Measurements from ENCODE around the gene BTBD19. TPM values are rescaled to one million over a fixed set of nuclear protein-coding genes. Genes with fewer than 3 reads are reported as not detected.
A peak's percentile ranks its signal among the peaks of the same experiment; 100 is the strongest.
"Not testable (repeated sequence)": the region's sequence is repeated elsewhere in the genome, so short reads cannot be mapped to it uniquely, and the experiment has no call there.

Gene BTBD19
- total RNA-seq, 4 donors from 2014 or later, result 2.6 to 7.4 (median 3.5) TPM

- Histone ChIP-seq H3K27me3 (no peaks in the 10 kb centered on the region), H3K27ac (peak within 1 kb of the TSS; percentile 94 to 98 (median 96)), H3K9me3 (no peaks in the 10 kb centered on the region), H3K36me3 (peaks cover 0 to 34% (median 0%) of the 10 kb centered on the region in 3 donors), H3K4me3 (peak within 1 kb of the TSS in 2 of 4 donors; percentile 15 to 30), H3K4me1 (peaks cover 13 to 62% (median 58%) of the 10 kb centered on the region in 4 donors)
- TF ChIP-seq, protein P1, sequence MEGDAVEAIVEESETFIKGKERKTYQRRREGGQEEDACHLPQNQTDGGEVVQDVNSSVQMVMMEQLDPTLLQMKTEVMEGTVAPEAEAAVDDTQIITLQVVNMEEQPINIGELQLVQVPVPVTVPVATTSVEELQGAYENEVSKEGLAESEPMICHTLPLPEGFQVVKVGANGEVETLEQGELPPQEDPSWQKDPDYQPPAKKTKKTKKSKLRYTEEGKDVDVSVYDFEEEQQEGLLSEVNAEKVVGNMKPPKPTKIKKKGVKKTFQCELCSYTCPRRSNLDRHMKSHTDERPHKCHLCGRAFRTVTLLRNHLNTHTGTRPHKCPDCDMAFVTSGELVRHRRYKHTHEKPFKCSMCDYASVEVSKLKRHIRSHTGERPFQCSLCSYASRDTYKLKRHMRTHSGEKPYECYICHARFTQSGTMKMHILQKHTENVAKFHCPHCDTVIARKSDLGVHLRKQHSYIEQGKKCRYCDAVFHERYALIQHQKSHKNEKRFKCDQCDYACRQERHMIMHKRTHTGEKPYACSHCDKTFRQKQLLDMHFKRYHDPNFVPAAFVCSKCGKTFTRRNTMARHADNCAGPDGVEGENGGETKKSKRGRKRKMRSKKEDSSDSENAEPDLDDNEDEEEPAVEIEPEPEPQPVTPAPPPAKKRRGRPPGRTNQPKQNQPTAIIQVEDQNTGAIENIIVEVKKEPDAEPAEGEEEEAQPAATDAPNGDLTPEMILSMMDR (IDR thresholded peaks at IDR 0.05), result no peak
- no peak for TF ChIP-seq POLR2A (IDR thresholded peaks at IDR 0.05)
- DNase-seq, result peak in 1 of 3 donors; percentile 46
Measured at GRCh38 chr1:44806704-44807363, 1.5 kb upstream of the BTBD19 start, which contains the start of gene DYNLT4. TSS of gene DYNLT4 (minus strand) at chr1:44807351. CDS start at chr1:44806668, 683 bp downstream.

DNA sequence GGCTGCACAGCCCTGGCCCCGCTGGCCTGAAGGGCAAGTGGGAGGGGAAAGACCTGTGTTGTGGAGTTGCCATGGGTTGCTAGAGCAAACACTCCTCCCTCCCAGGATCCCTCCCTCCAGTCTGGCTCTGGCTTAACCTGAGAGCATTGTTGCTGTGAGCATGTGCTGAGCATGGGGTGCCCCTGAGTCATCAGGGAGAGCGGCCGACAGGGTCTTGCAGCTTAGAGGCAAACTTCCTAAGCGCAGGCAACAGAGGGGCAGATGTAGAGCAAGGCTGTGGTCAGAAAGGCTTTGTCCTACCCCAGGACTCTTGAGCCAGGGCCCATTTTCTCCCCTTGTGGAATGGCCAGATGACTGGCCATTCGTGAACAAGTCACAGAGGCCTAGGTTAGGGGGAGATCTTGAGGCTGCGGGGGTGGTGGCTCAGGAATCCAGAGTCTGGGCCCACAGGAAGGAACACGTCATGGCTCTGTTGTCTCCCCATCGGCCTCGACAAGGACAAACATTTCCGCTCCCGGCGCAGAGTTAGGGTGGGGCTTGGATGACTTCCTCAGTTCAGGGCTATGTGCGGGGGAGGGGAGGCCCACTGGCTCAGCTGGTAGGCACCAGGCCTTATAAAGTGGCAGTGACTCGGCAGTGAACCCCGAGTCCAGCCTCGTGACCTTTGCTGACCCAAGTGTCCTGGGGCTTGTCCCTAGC is 810 bp upstream of the BTBD19 start:
- peak overlapping the region; percentile 94 to 98 (median 96) for H3K27ac ChIP-seq
- no peak for TF ChIP-seq POLR2A (IDR thresholded peaks at IDR 0.05)
- TF ChIP-seq, protein P1 (IDR thresholded peaks at IDR 0.05), result no peak
- no peaks in the 10 kb centered on the region for H3K9me3 ChIP-seq
- H3K4me1 ChIP-seq, result peaks cover 13 to 58% (median 54%) of the 10 kb centered on the region in 4 donors
- peak overlapping the region in 1 of 4 donors; percentile 15 for H3K4me3 ChIP-seq
- no peaks in the 10 kb centered on the region for H3K27me3 ChIP-seq
- DNase-seq, result peak; percentile 95 to 99 (median 99)
- H3K36me3 ChIP-seq, result peaks cover 0 to 34% (median 0%) of the 10 kb centered on the region in 3 donors

- Histone ChIP-seq H3K4me3 (peak overlapping the region in 2 of 4 donors; percentile 0 to 30), H3K27me3 (no peaks in the 10 kb centered on the region), H3K36me3 (peaks cover 0 to 20% (median 0%) of the 10 kb centered on the region in 3 donors), H3K27ac (peak overlapping the region; percentile 94 to 98 (median 96)), H3K9me3 (no peaks in the 10 kb centered on the region), H3K4me1 (peaks cover 13 to 59% (median 51%) of the 10 kb centered on the region in 4 donors)
- DNase-seq, result peak; percentile 71 to 92 (median 90)
- TF ChIP-seq, protein P1 (IDR thresholded peaks at IDR 0.05), result no peak
- TF ChIP-seq POLR2A (IDR thresholded peaks at IDR 0.05), result no peak
Measured at GRCh38 chr1:44808938-44809917, 905 bp downstream of the BTBD19 start.

DNA sequence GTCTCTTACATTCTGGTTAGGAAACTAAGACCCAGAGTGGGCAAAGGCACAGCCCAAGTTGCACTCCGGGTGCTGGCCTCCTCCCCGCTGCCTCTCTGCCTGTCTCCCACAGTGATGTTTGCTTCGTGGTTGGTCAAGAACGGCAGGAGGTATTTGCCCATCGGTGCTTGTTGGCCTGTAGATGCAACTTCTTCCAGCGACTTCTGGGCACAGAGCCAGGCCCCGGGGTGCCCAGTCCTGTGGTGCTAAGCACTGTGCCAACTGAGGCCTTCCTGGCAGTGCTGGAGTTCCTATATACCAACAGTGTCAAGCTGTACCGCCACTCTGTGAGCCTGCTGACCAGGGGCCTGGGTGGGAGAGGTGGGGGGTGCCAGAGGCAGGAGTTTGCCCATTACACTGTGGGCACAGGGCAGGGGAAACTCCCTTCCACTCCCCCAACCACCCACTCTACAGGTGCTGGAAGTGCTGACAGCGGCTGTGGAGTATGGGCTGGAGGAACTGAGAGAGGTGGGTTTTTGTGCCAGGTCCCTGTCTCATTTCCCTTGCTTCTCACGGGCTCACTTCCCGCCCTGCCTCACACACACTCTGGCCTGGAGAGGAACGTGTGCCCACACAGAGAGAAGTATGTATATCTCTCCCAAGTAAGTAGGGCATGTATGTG is 1.9 kb downstream of the BTBD19 start:
- peak; percentile 54 to 67 (median 63) for DNase-seq
- Histone ChIP-seq H3K27ac (peak overlapping the region; percentile 94 to 98 (median 96)), H3K4me3 (peak overlapping the region in 1 of 4 donors; percentile 1), H3K4me1 (peaks cover 13 to 59% (median 51%) of the 10 kb centered on the region in 4 donors), H3K27me3 (no peaks in the 10 kb centered on the region), H3K9me3 (no peaks in the 10 kb centered on the region), H3K36me3 (peaks cover 0 to 12% (median 0%) of the 10 kb centered on the region in 3 donors)
- TF ChIP-seq, protein P1 (IDR thresholded peaks at IDR 0.05), result no peak
- TF ChIP-seq POLR2A (IDR thresholded peaks at IDR 0.05), result no peak

DNA sequence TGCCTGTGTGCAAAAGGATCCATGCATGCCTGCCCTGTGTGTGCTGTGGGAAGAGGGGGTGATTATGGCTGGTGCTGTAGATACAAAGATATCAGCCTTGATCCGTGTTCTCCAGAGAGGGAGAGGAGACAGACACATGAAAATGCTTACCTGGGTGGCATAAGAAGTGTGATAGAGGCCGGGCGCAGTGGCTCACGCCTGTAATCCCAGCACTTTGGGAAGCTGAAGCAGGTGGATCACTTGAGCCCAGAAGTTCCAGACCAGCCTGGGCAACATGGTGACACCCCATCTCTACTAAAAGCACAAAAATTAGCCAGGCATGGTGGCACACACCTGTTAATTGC is 2.4 kb downstream of the BTBD19 start:
- not testable (repeated sequence) for H3K4me3 ChIP-seq, H3K27me3 ChIP-seq, H3K9me3 ChIP-seq, H3K36me3 ChIP-seq
- peak in 1 of 3 donors; percentile 33 for DNase-seq
- Histone ChIP-seq H3K27ac (peak overlapping the region; percentile 94 to 98 (median 96)), H3K4me1 (peaks cover 13 to 59% (median 51%) of the 10 kb centered on the region in 4 donors)

Data from Peyer's patch (tissue), 4 donors.